Measurements from ENCODE around the gene LRBA.

DNA sequence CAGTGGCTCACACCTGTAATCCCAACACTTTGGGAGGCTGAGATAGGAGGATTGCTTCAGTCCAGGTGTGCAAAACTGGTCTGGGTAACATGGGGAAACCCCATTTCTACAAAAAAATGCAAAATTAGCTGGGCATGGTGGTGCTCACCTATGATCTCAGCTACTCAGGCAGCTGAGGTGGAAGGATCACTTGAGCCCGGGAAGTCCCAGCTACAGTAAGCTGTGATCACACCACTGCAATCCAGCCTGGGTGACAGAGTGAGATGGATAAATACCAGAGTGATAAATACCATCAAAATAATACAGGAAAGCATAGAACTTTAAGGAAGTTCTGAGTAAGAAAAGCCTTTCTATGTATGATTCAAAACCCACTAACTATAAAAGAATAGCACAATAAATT is 52.8 kb downstream of the LRBA start:
- TF ChIP-seq POLR2A (IDR thresholded peaks at IDR 0.05; ENCODE audit: low read depth, low read length) (no peak), POLR2AphosphoS5 (IDR thresholded peaks at IDR 0.05; ENCODE audit: low read depth, low read length) (no peak), TAF1 (IDR thresholded peaks at IDR 0.05; ENCODE audit: borderline replicate concordance, low read depth, low read length) (no peak)

Measured in GM12892 (cell line).